Esophagus muscularis mucosa (tissue), 4 donors: ENCODE results near the gene PDS5B. TPM values are rescaled to one million over a fixed set of nuclear protein-coding genes. Genes with fewer than 3 reads are reported as not detected.

Source experiments
- DNase-seq: peaks from one replicate; pipeline ENCODE4 v3.0.0-alpha.2; 2017; ENCODE audit errors: extremely low spot score
- H3K27ac ChIP-seq, 4 donors: fragments of 200-600 bp; sonication (generic); replicated peaks in 1 of 4; 1 replicate in 3 of 4; 2 replicates in 1 of 4; pipeline ENCODE4 v1.5.1; 2016 to 2019; ENCODE audit warnings: mild to moderate bottlenecking in 1 of 4
- H3K27me3 ChIP-seq, 4 donors: fragments of 200-600 bp; sonication (generic); one replicate each; pipeline versions ENCODE4 v1.5.1 to v1.6.0; 2016 to 2019
- H3K36me3 ChIP-seq, 4 donors: fragments of 200-600 bp; sonication (generic); one replicate each; pipeline ENCODE4 v1.5.1; 2016 to 2019
- H3K4me1 ChIP-seq, 4 donors: fragments of 200-600 bp; sonication (generic); one replicate each; pipeline ENCODE4 v1.5.1; 2016 to 2019
- H3K4me3 ChIP-seq, 4 donors: fragments of 200-600 bp; sonication (generic); 1 replicate in 2 of 4; 2 replicates in 2 of 4; pipeline ENCODE4 v1.5.1; 2016 to 2019; ENCODE audit warnings: mild to moderate bottlenecking in 4 of 4, moderate library complexity in 1 of 4
- H3K9me3 ChIP-seq, 4 donors: fragments of 200-600 bp; sonication (generic); 1 replicate in 3 of 4; 2 replicates in 1 of 4; pipeline ENCODE4 v1.5.1; 2016 to 2019
- EP300 ChIP-seq: sonication (generic); formaldehyde crosslinking; IDR thresholded peaks from one replicate; pipeline ENCODE4 v1.6.1; 2017; ENCODE audit warnings: antibody characterized with exemption
- POLR2A ChIP-seq: fragments of 450-650 bp; IDR thresholded peaks from one replicate; pipeline ENCODE4 v1.6.1; 2017; ENCODE audit warnings: antibody characterized with exemption, moderate library complexity, mild to moderate bottlenecking, low read depth
- POLR2AphosphoS5 ChIP-seq, 2 donors: sonication (generic); formaldehyde crosslinking; IDR thresholded peaks; one replicate each; pipeline ENCODE4 v1.6.1; 2017; ENCODE audit warnings: antibody characterized with exemption in 2 of 2
- WGBS: methylation state at CpG from one replicate; pipeline ENCODE4 v1.1.5; 2018; 5-methylcytosine and 5-hydroxymethylcytosine counted together
- intact Hi-C: fragments of 100-400 bp; cut with DNase I; formaldehyde crosslinking; loops from one replicate; pipeline ENCODE4 v1.15.1; 2023
- total RNA-seq, 4 donors: library from RNA; depleted of rRNA; stranded (reverse); fragments of >200 nt; gene quantifications; one replicate each; pipeline versions ENCODE4 v1.1.0 to v1.2.1, GENCODE V29; 2016
- TF ChIP-seq, protein P1 (sequence below), 3 experiments: fragments of 200-600 bp in 2 of 3; fragments of 450-650 bp in 1 of 3; sonication (generic) in 2 of 3; IDR thresholded peaks; one replicate each; pipeline ENCODE4 v1.5.1; 2017 to 2019; ENCODE audit warnings: antibody characterized with exemption in 3 of 3, mild to moderate bottlenecking in 2 of 3, moderate library complexity in 1 of 3

The PDS5B gene
- total RNA-seq, 4 donors from 2014 or later = 33.1 to 58.6 (median 42.4) TPM

DNA sequence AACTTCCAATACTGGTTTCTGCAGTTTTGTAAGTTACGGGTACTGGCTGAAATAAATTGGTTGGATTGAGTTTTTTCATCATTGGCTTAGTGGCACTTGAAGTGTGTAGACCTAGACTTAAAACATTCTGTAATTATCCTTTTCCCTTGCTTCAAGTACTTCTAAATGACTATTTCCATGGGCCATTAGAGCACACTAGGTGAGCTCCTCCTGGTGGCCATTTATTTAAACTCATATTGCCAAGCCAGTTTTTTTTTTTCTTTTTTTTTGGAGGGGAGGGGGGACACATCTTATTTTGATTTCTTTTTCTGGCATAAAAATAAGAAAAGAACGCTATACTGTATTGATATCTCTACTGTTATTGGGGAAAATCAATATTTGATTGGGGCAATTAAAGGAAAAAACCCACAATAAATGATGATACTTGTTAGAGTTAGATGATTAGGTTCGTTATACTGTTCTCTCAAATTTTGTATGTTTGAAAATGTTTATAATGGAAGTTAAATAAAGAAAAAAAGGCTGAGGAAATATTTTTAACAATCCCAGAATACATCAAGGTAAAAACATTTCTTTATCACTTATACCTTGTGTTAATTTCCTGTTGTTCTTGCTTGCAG lies 82.9 kb downstream of the PDS5B start:
- Histone ChIP-seq H3K4me3 (no peak overlapping the region), H3K36me3 (peaks cover 0 to 20% (median 0%) of the 10 kb centered on the region in 4 donors), H3K4me1 (no peaks in the 10 kb centered on the region), H3K9me3 (no peaks in the 10 kb centered on the region), H3K27me3 (no peaks in the 10 kb centered on the region), H3K27ac (no peak overlapping the region)
- 71% methylated on average over 3 of the region's 3 CpGs for WGBS
- no peak for DNase-seq
- intact Hi-C loops = no loop called here
- TF ChIP-seq EP300 (no peak), POLR2A (no peak), POLR2AphosphoS5 (IDR thresholded peaks at IDR 0.05) (no peak)
- TF ChIP-seq, protein P1, sequence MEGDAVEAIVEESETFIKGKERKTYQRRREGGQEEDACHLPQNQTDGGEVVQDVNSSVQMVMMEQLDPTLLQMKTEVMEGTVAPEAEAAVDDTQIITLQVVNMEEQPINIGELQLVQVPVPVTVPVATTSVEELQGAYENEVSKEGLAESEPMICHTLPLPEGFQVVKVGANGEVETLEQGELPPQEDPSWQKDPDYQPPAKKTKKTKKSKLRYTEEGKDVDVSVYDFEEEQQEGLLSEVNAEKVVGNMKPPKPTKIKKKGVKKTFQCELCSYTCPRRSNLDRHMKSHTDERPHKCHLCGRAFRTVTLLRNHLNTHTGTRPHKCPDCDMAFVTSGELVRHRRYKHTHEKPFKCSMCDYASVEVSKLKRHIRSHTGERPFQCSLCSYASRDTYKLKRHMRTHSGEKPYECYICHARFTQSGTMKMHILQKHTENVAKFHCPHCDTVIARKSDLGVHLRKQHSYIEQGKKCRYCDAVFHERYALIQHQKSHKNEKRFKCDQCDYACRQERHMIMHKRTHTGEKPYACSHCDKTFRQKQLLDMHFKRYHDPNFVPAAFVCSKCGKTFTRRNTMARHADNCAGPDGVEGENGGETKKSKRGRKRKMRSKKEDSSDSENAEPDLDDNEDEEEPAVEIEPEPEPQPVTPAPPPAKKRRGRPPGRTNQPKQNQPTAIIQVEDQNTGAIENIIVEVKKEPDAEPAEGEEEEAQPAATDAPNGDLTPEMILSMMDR (IDR thresholded peaks at IDR 0.05) = peak; percentile 38 to 67 (median 57)

GRCh38 chr13:32674503-32674902 lies 88.3 kb downstream of the PDS5B start:
- DNase-seq = no peak
- WGBS = 99% methylated on average over 2 of the region's 2 CpGs
- TF ChIP-seq EP300 = no peak
- Histone ChIP-seq H3K4me1 (no peaks in the 10 kb centered on the region), H3K9me3 (no peaks in the 10 kb centered on the region), H3K36me3 (peaks cover 0 to 53% (median 8%) of the 10 kb centered on the region in 4 donors), H3K27ac (no peak overlapping the region), H3K4me3 (no peak overlapping the region), H3K27me3 (no peaks in the 10 kb centered on the region)
- intact Hi-C loops = no loop called here

GRCh38 chr13:32676242-32676641 lies 90.0 kb downstream of the PDS5B start:
- H3K4me3 ChIP-seq = no peak overlapping the region
- no peak for DNase-seq
- H3K27ac ChIP-seq = no peak overlapping the region
- H3K4me1 ChIP-seq = no peaks in the 10 kb centered on the region
- H3K9me3 ChIP-seq = no peaks in the 10 kb centered on the region
- no peak for TF ChIP-seq POLR2AphosphoS5 (IDR thresholded peaks at IDR 0.05)
- TF ChIP-seq POLR2A = no peak
- no peak for TF ChIP-seq EP300
- TF ChIP-seq, protein P1 (IDR thresholded peaks at IDR 0.05) = no peak
- intact Hi-C loops = no loop called here
- WGBS = 91% methylated on average over 4 of the region's 4 CpGs
- H3K36me3 ChIP-seq = peaks cover 0 to 65% (median 16%) of the 10 kb centered on the region in 4 donors
- no peaks in the 10 kb centered on the region for H3K27me3 ChIP-seq

- intact Hi-C loops = no loop called here
- DNase-seq = no peak
- H3K4me3 ChIP-seq = no peak overlapping the region
- TF ChIP-seq POLR2AphosphoS5 (IDR thresholded peaks at IDR 0.05) = no peak
- TF ChIP-seq, protein P1 (IDR thresholded peaks at IDR 0.05) = no peak
- no peak for TF ChIP-seq POLR2A
- TF ChIP-seq EP300 = no peak
- H3K27ac ChIP-seq = no peak overlapping the region
- H3K9me3 ChIP-seq = no peaks in the 10 kb centered on the region
- 96% methylated on average over 1 of the region's 1 CpG for WGBS
- no peaks in the 10 kb centered on the region for H3K4me1 ChIP-seq
- H3K27me3 ChIP-seq = no peaks in the 10 kb centered on the region
- H3K36me3 ChIP-seq = peaks cover 0 to 59% (median 16%) of the 10 kb centered on the region in 4 donors
These were observed 95.9 kb downstream of the PDS5B start for GRCh38 chr13:32682130-32682529.

DNA sequence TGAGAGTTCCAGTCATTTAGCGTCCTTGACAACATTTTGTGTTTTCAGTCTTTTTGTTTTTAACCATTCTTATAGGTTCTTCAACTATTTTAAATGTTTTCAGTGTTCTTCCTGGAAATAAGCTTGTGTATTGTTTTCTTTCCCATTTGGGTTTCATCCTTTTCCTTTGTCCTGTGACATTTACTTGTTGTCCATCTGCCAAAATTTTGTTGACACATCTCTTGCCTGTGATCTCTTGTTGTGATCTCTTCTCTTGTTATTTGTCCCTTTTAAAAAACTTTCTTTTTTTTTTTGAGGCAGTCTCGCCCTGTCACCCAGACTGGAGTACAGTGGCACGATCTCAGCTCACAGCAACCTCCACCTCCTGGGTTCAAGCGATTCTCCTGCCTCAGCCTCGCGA lies 96.5 kb downstream of the PDS5B start:
- Histone ChIP-seq H3K4me1 (no peaks in the 10 kb centered on the region), H3K9me3 (no peaks in the 10 kb centered on the region), H3K4me3 (no peak overlapping the region), H3K36me3 (peaks cover 0 to 59% (median 16%) of the 10 kb centered on the region in 4 donors), H3K27me3 (no peaks in the 10 kb centered on the region), H3K27ac (no peak overlapping the region)
- intact Hi-C loops = no loop called here
- TF ChIP-seq, protein P1 (IDR thresholded peaks at IDR 0.05) = no peak
- TF ChIP-seq EP300 = no peak
- no peak for TF ChIP-seq POLR2AphosphoS5 (IDR thresholded peaks at IDR 0.05)
- no peak for TF ChIP-seq POLR2A
- WGBS = 92% methylated on average over 6 of the region's 6 CpGs
- DNase-seq = no peak
